ENCODE data around the gene CYBA.
A peak's percentile ranks its signal among the peaks of the same experiment; 100 is the strongest.
"Not testable (repeated sequence)": the region's sequence is repeated elsewhere in the genome, so short reads cannot be mapped to it uniquely, and the experiment has no call there.

Gene CYBA

GRCh38 chr16:88673716-88674379 lies 23.0 kb upstream of the CYBA start:
- Histone ChIP-seq H3K9me3 (replicated peaks in 1 of 11) (no peaks in the 10 kb centered on the region), H3K27ac (no peak overlapping the region; a peak in 1 of 22 replicates), H3K9ac (peak overlapping the region in 5 of 11 experiments; percentile 16 to 41 (median 32); a peak in 4 of 22 replicates), H3K4me2 (peak overlapping the region in 8 of 11 experiments; percentile 26 to 62 (median 42); a peak in 15 of 22 replicates), H3K27me3 (no peaks in the 10 kb centered on the region), H3K4me1 (peaks cover 0 to 49% (median 30%) of the 10 kb centered on the region in 10 experiments; a peak in 15 of 20 replicates), H4K20me1 (peaks cover 0 to 54% (median 0%) of the 10 kb centered on the region in 11 experiments; a peak in 2 of 22 replicates), H3K36me3 (peaks cover 0 to 57% (median 18%) of the 10 kb centered on the region in 11 experiments; a peak in 14 of 22 replicates), H3K4me3 (no peak overlapping the region)
- TF ChIP-seq Cebpa-rat (IDR thresholded peaks at IDR 0.05): no peak

- no peak for TF ChIP-seq Cebpa-rat (IDR thresholded peaks at IDR 0.05)
- H4K20me1 ChIP-seq: peaks cover 0 to 45% (median 0%) of the 10 kb centered on the region in 11 experiments; a peak in 2 of 22 replicates
- H3K36me3 ChIP-seq: peaks cover 0 to 51% (median 17%) of the 10 kb centered on the region in 11 experiments; a peak in 14 of 22 replicates
- no peaks in the 10 kb centered on the region for H3K9me3 ChIP-seq (replicated peaks in 1 of 11)
- H3K4me1 ChIP-seq: peaks cover 0 to 48% (median 28%) of the 10 kb centered on the region in 10 experiments; a peak in 15 of 20 replicates
- H3K4me2 ChIP-seq: peak overlapping the region in 5 of 11 experiments; percentile 12 to 50 (median 32); a peak in 7 of 22 replicates
- peak overlapping the region in 1 of 11 experiments; percentile 28; a peak in 1 of 22 replicates for H3K9ac ChIP-seq
- H3K27me3 ChIP-seq: no peaks in the 10 kb centered on the region
- H3K27ac ChIP-seq: no peak overlapping the region
- no peak overlapping the region for H3K4me3 ChIP-seq
Observed at GRCh38 chr16:88672776-88673175, 21.9 kb upstream of the CYBA start.

- peaks cover 0 to 41% (median 12%) of the 10 kb centered on the region in 11 experiments; a peak in 14 of 22 replicates for H3K36me3 ChIP-seq
- H3K4me1 ChIP-seq: peaks cover 0 to 48% (median 30%) of the 10 kb centered on the region in 10 experiments; a peak in 15 of 20 replicates
- H3K27ac ChIP-seq: no peak overlapping the region
- no peak overlapping the region for H3K4me3 ChIP-seq
- H3K4me2 ChIP-seq: peak overlapping the region in 2 of 11 experiments; percentile 26 to 36; a peak in 1 of 22 replicates
- no peak overlapping the region; a peak in 1 of 22 replicates for H3K9ac ChIP-seq
- no peak for TF ChIP-seq Cebpa-rat (IDR thresholded peaks at IDR 0.05)
- no peaks in the 10 kb centered on the region for H3K9me3 ChIP-seq (replicated peaks in 1 of 11)
- H4K20me1 ChIP-seq: peaks cover 0 to 43% (median 0%) of the 10 kb centered on the region in 11 experiments; a peak in 2 of 22 replicates
- H3K27me3 ChIP-seq: no peaks in the 10 kb centered on the region
Observed at GRCh38 chr16:88671806-88672205, 21.0 kb upstream of the CYBA start.

GRCh38 chr16:88669980-88670379 lies 19.1 kb upstream of the CYBA start:
- H3K4me2 ChIP-seq: no peak overlapping the region
- no peak overlapping the region for H3K4me3 ChIP-seq
- H3K36me3 ChIP-seq: peaks cover 0 to 34% (median 7%) of the 10 kb centered on the region in 11 experiments; a peak in 12 of 22 replicates
- H3K9ac ChIP-seq: no peak overlapping the region
- H3K27ac ChIP-seq: no peak overlapping the region
- H3K9me3 ChIP-seq (replicated peaks in 1 of 11): no peaks in the 10 kb centered on the region
- no peaks in the 10 kb centered on the region for H3K27me3 ChIP-seq
- TF ChIP-seq Cebpa-rat (IDR thresholded peaks at IDR 0.05): no peak
- H4K20me1 ChIP-seq: peaks cover 0 to 25% (median 0%) of the 10 kb centered on the region in 11 experiments; a peak in 2 of 22 replicates
- H3K4me1 ChIP-seq: peaks cover 0 to 32% (median 26%) of the 10 kb centered on the region in 10 experiments; a peak in 15 of 20 replicates

GRCh38 chr16:88669493-88669892 lies 18.6 kb upstream of the CYBA start:
- Histone ChIP-seq H4K20me1 (peaks cover 0 to 25% (median 0%) of the 10 kb centered on the region in 11 experiments; a peak in 3 of 22 replicates), H3K4me1 (peaks cover 3 to 27% (median 22%) of the 10 kb centered on the region in 10 experiments; a peak in 19 of 20 replicates), H3K36me3 (peaks cover 0 to 31% (median 7%) of the 10 kb centered on the region in 11 experiments; a peak in 12 of 22 replicates)
- H3K4me3 ChIP-seq; H3K4me2 ChIP-seq; H3K27ac ChIP-seq; H3K9me3 ChIP-seq (replicated peaks in 1 of 11); H3K9ac ChIP-seq; H3K27me3 ChIP-seq: not testable (repeated sequence)

- Histone ChIP-seq H3K27me3 (no peaks in the 10 kb centered on the region), H3K9me3 (replicated peaks in 1 of 11) (no peaks in the 10 kb centered on the region), H3K4me3 (no peak overlapping the region), H3K36me3 (peaks cover 0 to 16% (median 4%) of the 10 kb centered on the region in 11 experiments; a peak in 7 of 22 replicates), H4K20me1 (peaks cover 0 to 17% (median 0%) of the 10 kb centered on the region in 11 experiments; a peak in 4 of 22 replicates), H3K9ac (peak overlapping the region in 1 of 11 experiments; percentile 13; a peak in 2 of 22 replicates), H3K4me2 (no peak overlapping the region), H3K27ac (no peak overlapping the region), H3K4me1 (peaks cover 10 to 19% (median 15%) of the 10 kb centered on the region in 10 experiments)
- TF ChIP-seq Cebpa-rat (IDR thresholded peaks at IDR 0.05): no peak
Observed at GRCh38 chr16:88667461-88667860, 16.6 kb upstream of the CYBA start.

GRCh38 chr16:88665570-88665969 lies 14.7 kb upstream of the CYBA start:
- no peak for TF ChIP-seq Cebpa-rat (IDR thresholded peaks at IDR 0.05)
- no peak overlapping the region for H3K27ac ChIP-seq
- H3K9me3 ChIP-seq (replicated peaks in 1 of 11): no peaks in the 10 kb centered on the region
- no peak overlapping the region for H3K4me2 ChIP-seq
- peaks cover 0 to 16% (median 0%) of the 10 kb centered on the region in 11 experiments; a peak in 7 of 22 replicates for H3K36me3 ChIP-seq
- no peak overlapping the region for H3K4me3 ChIP-seq
- 0 out of 22 replicates have a peak overlapping the region, but pooled peaks of 1 of the 11 experiments have one; percentile 4 for H3K9ac ChIP-seq
- H4K20me1 ChIP-seq: peaks cover 0 to 15% (median 8%) of the 10 kb centered on the region in 11 experiments; a peak in 7 of 22 replicates
- no peaks in the 10 kb centered on the region for H3K27me3 ChIP-seq
- H3K4me1 ChIP-seq: peaks cover 23 to 32% (median 28%) of the 10 kb centered on the region in 10 experiments

- TF ChIP-seq Cebpa-rat (IDR thresholded peaks at IDR 0.05): no peak
- Histone ChIP-seq H3K36me3 (peaks cover 0 to 18% (median 0%) of the 10 kb centered on the region in 11 experiments; a peak in 9 of 22 replicates), H3K9ac (0 out of 22 replicates have a peak overlapping the region, but pooled peaks of 1 of the 11 experiments have one; percentile 4), H3K4me2 (no peak overlapping the region), H4K20me1 (peaks cover 0 to 19% (median 8%) of the 10 kb centered on the region in 11 experiments; a peak in 7 of 22 replicates), H3K4me1 (peaks cover 26 to 36% (median 32%) of the 10 kb centered on the region in 10 experiments), H3K9me3 (replicated peaks in 1 of 11) (no peaks in the 10 kb centered on the region), H3K4me3 (no peak overlapping the region), H3K27ac (no peak overlapping the region), H3K27me3 (no peaks in the 10 kb centered on the region)
Observed at GRCh38 chr16:88665148-88665547, 14.3 kb upstream of the CYBA start.

Data from BLaER1 treated with 17β-estradiol and CSF1 and Interleukin-3, amounts not matched to agents 10 nM and 100 nM (cell line).